Esophagus mucosa (tissue), 1 donor: ENCODE measurements around the gene MICAL1. TPM values are rescaled to one million over a fixed set of nuclear protein-coding genes. Genes with fewer than 3 reads are reported as not detected.

Experiments used
- ATAC-seq: fragments of 200-7000 bp; cut with Tn5 transposase; one replicate; pipeline ENCODE4 v1.9.1; 2020
- total RNA-seq: library from RNA; stranded (reverse); gene quantifications from one replicate; pipeline ENCODE4 v1.2.4, GENCODE V29; 2023
- donor health status: DM: yes; HTN: yes; CAD: no.

Gene MICAL1, protein sequence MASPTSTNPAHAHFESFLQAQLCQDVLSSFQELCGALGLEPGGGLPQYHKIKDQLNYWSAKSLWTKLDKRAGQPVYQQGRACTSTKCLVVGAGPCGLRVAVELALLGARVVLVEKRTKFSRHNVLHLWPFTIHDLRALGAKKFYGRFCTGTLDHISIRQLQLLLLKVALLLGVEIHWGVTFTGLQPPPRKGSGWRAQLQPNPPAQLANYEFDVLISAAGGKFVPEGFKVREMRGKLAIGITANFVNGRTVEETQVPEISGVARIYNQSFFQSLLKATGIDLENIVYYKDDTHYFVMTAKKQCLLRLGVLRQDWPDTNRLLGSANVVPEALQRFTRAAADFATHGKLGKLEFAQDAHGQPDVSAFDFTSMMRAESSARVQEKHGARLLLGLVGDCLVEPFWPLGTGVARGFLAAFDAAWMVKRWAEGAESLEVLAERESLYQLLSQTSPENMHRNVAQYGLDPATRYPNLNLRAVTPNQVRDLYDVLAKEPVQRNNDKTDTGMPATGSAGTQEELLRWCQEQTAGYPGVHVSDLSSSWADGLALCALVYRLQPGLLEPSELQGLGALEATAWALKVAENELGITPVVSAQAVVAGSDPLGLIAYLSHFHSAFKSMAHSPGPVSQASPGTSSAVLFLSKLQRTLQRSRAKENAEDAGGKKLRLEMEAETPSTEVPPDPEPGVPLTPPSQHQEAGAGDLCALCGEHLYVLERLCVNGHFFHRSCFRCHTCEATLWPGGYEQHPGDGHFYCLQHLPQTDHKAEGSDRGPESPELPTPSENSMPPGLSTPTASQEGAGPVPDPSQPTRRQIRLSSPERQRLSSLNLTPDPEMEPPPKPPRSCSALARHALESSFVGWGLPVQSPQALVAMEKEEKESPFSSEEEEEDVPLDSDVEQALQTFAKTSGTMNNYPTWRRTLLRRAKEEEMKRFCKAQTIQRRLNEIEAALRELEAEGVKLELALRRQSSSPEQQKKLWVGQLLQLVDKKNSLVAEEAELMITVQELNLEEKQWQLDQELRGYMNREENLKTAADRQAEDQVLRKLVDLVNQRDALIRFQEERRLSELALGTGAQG
- total RNA-seq = 7.4 TPM

DNA sequence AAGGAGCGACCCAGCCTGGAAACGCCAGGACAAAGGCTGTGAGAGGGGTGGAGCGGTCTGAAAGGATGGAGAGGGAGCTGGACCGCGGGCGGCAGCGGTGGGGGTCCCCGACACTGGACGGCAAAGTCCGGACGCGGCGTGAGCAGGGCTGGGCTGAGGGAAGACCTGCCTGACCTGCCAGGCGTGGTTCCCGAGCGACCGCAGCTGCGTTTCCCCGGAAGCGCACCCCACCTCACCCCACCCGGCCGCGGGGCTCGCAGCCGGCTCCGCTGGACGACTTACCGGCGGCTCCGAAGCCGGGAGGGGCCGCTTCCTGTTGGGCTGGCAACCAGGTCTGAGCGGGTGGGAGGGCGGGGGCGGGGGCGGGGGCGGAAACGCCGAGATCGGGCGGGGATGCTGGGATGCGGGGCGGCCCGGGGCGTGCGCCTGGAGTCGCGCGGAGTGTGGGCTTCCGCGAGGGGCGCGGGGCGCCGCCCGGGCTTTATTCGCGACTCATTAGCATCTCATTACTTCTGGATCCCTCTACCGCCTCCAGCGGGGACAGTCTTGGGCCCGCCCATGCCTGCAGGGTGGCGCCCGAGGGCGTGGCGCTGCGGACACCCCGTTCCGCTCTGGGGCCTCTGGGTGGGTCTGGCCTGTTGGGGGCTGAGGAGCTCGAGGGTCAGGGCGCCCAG, at the start of gene MICAL1:
TSS of gene MICAL1 (minus strand) at position 336 of the 674 bp plus-strand sequence. CDS start 1,576 bp downstream, outside the sequence.
- peak; percentile 67 for ATAC-seq

DNA sequence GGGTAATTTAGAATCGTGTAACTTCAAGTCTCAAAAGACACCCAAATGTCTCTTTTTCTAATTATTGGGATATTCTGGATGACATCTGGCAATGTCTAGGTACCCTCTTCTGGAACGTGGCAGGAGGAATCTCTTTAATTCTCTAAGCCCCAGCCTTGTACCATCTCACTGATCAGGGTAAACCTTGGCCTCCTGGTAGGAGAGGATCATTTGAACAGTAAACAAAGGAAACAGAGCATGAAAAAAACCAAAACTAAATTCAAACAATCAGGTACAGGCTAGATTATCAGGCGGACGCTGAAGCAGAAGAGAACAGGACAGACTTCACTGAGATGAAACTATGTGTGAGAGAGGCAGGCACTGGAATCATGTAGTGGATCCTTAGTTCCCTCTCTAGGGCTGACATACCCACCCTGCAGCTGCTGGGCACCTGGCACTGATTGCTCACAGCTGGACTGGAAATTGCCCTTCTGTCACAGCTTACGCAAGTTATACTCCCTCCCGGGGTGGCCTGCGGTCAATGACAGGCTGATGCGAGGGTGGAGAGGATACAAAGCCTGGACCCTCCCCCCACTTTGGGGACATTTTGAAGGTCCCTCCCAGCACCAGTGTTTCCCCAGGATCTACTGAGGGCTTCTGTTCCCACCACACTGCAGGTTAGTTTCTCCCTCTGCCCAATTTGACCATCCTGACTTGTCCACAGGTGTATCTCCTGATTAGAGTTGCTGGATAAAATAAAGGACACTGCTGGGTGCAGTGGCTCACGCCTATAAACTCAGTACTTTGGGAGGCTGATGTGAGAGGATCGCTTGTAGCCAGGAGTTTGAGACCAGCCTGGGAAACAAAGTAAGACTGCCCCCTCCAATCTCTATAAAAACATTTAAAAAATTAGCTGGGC, 48.0 kb upstream of the MICAL1 start:
- no peak for ATAC-seq

DNA sequence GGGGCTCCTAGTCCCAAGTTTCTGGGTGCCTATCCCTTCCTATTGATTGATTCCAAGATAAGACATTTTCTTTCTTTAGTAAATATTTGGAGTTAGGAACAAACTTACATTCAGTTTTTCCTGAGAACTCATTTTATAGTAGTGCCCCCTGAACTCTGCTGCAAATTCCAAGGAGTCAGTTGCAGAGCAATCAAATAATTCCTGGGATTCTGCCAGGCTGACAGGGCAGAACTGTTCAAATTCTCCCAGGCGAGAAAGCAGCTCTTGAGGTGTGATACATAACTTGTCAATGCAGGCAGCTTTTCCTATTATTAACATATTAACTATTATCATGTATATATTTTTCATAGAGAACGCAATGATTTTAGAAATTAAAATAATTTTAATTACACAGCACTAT, 43.4 kb upstream of the MICAL1 start:
- ATAC-seq = no peak

DNA sequence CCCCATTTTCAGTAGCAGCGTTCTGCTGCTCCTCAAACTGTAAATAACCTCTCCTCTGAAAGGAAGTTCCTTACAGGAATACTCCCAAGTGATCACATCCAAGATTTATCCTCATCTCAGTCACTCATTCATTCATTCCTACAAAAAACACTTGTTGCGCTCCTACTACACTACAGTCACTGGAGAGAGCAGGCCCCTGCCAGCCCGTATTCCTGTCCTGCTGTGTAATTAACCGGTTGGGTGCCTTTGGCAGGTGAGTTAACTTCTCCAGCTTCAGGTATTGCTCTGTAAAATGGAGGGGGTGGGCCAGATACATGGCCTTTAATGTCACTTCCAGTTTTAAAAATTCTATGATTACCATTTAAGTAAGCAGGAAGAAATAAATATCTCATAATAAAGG, 42.5 kb upstream of the MICAL1 start:
- no peak for ATAC-seq

DNA sequence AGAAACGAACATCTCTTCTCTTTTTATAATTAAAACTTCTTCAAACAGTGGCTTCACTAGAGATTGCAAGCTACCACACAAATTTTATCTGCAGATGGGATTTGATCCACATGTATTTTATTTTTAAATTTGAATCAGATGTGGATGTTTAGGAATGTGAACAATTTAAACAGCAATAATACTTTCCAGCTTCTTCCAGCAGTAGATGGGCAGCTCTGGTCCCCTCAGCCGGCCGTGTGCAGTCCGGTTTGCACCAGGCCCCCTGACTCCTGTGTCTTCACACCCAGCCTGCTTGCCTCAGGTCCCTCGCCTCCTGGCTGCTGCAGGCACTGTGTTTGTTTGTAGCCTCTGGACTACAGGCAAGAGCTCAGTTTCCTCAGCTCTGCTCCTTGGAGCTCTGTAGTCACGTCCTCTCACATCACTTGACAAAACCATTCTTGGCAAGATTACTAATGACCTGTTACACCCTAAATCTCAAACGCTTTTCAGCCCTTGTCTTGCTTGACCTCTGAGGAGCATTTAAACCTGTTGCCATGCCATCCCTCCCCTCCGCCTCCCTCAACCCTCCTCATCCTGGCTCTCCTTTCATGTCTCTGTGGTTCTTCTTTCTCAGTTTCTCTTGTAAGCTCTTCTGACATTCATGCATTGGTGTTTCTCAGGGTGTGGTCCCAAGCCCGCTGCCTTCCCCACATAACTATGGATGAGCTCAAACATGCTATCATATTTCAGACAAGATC, 40.6 kb upstream of the MICAL1 start:
- no peak for ATAC-seq

DNA sequence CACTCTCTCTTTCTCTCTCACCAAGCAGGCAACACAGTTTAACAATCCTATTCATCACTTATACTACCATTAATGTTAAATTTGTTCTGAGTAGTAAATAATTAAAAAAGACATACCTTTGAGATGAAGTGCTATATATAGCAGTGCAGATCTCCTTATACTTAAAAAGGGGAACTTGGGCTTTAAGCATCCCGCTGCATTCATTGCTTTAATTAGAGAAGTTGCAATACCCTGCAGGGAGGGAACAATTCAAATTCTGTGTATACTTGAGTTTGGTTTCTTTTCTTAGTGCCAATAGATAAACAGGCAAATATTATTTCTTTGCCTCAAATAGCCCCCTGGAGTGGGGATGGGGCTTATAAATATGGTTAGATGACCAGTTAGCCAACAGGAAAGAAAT, 38.3 kb upstream of the MICAL1 start:
- no peak for ATAC-seq

DNA sequence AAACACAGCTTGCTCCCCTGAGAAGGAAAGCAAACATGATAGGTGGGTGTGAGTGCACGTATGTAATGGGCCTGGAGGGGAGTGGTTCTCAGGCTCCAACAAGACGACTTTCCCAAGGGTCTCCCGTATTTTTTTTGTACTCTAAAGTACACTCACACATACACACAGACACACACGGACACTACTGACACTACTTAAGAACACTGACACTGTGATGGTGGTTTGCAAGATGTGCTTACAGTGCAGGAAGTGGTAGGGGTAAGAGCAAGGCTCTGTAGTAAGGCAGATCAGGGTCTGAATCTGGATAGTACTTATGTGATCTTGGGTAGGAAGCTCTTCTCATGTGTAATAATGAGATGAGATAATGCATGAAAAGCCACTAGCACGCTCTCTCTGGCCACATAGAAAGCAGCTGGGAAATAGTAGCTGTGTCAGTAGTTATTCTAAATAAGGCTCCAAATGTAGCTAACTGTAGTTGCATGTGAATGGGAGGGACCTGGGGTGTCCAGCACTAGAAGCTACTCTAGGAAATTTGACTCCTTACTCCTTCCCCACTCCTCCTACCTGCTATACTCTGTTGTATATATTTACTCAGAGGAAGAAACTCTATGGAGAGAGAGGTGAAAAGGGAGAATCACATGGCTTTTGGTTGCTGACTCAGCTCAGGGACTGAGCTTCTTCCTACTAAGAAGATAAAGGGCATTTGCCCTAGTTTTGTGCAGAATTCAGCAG, 35.8 kb upstream of the MICAL1 start:
- peak; percentile 44 for ATAC-seq

DNA sequence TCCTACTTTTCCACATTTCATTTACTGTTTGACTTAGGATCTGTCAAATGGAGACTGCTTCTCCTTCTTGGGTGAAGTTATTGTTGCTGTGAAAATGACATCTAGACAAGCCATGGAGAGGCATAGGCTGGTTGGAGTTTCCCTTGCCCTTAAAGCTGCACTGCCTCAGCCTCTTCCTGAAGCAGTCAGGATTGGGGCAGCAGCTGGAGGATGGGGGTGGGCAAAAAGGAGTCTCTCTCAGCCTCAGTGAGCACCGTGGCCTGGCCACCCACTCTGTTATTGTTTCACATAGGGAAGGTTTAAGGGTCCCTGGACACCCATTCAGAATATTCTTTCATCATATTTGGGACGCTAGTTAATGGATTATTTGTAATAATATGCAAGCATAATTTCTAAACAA, 35.1 kb upstream of the MICAL1 start:
- ATAC-seq = no peak

DNA sequence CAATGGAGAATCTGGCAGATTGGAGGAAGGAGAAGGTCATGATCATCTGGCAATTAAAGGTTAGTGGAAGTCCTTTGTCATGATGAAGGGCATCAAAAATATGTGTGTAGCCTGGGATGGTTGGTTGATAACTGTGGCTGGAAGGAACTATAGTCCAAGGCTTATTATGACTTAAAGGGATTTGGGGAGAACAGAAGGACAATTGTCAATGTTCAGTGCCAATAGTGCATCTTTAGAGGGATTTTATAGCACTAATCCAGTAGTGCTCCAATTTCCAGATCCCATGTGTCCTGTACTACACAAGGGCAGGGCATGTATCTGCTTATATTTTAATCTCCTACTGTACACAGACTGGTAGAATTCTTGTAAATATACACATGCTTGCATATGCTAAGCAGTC, 32.4 kb upstream of the MICAL1 start:
- no peak for ATAC-seq

DNA sequence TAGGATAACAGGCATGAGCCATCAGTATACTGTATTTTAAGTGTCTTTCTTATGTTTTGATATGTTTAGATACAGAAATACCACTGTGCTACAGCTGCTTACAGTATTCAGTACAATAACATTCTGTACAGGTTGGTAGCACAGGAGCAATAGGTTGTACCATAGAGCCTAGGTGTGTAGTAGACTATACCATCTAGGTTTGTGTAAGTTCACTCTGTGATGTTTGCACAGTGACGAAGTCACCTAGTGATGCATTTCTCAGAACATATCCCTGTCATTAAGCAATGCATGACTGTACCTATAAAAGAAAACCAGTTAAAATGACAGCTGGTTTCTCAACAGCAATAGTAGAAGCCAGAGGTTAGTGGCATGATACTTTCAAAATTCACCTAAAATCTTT, 30.5 kb upstream of the MICAL1 start:
- ATAC-seq = peak; percentile 73

DNA sequence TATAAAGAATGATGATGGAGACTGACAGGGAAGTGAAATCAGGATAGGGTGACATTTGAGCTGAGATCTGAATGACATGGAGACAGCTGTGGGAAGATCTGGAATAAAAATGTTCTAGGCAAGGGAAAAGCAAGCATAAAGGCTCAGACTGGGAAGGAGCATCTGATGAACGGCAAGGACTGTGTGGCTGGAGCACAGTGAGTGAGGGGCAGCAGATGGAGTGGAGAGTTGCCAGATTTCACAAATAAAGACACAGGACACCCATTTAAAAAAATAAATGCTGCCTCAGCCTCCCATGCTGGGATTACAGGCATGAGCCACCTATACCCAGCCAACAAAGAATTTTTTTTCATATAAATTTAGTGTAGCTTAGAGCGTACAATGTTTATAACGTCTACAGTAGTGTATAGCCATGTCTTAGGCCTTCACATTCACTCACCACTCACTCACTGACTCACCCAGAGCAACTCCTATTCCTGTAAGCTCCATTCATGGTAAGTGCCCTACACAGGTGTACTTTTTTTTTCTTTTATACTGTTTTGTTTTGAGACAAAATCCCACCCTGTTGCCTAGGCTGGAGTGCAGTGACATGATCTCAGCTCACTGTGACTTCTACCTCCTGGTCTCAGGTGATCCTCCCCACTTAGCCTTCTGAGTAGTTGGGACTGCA, 29.8 kb upstream of the MICAL1 start:
- no peak for ATAC-seq

DNA sequence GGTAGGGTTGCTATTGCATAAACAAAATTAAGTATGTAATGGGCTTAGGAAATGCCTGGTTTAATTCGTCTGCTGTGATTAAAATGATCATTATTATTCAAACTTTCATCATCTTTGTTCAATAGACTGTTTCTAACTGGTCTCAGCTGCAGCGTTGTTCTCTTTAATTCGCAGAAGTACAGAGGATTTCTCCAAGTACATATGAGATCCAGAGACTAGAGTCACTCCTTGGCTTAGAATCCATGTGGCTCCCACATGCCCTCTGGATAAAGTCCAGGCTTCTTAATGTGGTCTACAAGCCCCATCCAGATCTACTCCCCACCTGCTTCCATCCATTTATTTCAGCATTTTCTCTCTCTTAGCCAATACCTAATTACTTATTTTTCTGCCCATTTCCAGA, 28.6 kb upstream of the MICAL1 start:
- ATAC-seq = no peak

DNA sequence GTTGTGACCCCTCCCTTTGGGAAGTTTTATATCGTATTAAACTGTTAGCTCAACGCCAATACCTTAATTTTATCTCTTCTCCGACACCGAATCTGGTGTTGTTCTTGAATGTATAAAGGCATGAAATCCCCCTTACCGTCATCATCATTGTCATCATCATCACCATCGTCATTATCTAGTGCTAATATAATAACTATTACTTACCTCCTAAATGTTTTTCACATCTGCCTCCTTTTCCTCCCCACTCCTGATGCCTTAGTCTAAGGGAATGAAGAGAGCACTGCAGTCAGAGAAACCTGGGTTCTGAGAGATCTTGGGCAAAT, 28.1 kb upstream of the MICAL1 start:
- ATAC-seq = no peak

DNA sequence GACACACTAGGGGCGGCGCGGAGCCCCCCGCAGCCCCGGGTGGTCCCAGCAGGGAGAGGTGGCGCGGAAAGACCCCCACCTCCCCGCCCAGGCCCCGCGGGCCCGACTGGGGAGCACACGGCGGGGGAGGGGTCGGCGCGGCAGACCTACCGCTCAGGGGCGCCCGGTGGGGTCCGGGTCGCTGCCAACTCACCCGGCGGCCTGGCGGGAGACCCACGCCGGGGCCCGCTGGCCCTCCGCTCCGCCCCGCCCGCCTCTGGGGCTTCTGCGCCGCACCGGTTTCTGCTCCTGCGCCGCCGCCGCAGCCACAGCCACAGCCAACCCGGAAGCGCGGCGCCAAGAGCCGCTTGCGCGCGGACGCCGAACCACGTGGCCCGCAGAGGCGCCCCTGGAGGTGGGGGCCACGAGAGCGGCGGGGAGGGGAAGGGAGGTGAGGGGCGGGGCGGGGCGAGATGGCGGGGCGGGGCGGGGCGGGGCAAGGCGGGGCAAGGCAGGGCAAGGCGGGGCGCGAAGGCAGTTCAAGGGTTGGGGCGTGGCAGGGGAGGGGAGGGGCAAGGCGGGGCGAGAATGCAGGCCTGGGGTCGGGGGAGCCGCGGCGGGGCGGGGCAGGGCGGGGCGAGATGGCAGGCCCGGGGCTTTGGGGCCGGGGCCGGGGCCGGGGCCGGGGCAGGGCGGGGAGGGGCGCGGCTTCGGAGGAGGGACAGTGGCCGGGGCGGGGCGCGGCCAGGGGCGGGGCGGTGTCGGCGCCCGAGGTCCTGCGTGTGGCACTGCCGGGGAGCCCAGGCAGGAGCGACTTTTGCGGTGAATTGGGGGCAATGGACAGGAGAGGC, 27.5 kb upstream of the MICAL1 start, which contains the start of gene ZBTB24:
TSS of gene ZBTB24 (minus strand) at position 315 of the 830 bp plus-strand sequence. CDS start 1,193 bp downstream, outside the sequence.
- peak; percentile 91 for ATAC-seq

DNA sequence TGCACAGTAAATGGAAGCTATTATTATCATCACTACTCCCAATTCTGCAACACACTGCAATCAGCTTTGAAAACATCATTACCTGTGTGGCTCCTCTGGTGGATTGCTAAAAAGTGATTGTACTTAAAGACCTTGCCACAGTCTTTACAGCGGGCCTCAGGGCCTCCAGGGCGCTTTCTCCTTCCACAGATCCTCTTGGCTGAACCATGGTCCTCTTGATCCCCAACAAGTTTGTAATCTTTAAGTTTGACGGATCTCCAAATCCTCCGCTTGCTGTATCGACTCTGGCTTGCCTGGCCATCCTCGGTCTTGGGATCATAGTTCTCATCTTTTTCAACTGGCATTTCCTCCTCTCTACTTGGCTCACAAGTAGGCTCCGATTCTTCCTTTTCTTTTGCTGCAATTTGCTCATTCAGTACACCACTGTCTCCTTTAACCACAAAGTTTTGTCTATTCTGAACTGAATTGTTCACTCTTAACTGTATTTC, 25.5 kb upstream of the MICAL1 start:
- no peak for ATAC-seq

DNA sequence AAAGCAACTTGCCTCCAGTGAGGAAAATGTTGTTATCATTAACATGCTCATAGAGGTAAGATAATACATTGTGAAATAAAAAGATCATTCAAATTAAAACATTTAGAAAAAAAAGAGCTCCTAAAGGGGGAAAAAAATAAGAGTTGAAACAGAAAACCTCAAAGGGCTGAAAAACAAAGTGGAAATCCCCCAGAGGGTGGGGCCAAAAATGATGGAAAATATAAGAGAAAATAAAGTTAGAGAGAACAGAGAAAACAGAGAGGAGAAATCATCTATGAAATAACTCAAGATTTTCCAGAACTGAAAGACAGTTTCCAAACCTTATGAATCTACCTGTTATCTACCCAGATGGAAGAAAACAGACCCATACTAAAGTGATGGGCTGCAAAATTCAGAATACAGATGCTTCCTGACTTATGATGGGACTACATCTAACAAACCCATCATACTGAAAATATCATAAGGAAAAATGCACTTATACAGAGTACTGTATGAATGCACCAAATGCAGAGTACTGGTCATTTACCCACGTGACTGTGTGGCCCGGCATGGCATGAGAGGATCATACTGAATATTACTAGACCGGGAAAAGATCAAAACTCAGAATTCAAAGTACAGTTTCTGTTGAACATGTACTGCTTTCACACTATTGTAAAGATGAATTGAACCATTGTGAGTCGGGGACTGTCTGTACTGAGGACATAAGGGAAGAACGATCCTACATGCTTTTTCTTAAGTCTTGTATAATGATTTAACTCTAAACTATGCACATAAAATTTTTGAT, 23.5 kb upstream of the MICAL1 start:
- ATAC-seq = no peak

DNA sequence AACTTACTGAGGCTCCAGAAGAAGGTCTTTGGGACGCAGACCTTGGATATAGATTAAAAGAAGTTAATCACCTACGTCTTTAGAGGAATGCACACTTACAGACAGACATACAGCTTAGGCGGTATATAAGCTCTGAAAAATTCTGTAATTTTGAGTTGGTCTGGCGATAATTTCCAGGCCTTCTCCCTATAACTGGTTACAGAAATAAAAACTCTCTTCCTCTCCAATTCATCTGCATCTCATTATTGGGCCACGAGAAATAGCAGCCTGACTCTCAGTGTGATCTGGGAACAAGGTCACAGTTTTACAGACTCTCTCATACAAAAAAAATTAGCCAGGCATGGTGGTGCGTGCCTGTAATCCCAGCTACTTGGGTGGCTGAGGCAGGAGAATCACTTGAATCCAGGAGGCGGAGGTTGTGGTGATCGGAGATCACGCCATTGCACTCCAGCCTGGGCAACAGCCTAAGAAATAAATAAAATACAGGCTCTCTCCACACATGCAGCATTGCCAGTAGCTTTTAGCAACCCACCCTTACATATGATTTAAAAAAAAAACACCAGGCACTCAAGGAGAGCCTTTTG, 22.7 kb upstream of the MICAL1 start:
- no peak for ATAC-seq
